ENCODE results near the gene GABRB1.

Gene GABRB1

GRCh38 chr4:47061435-47061834 lies 30.1 kb downstream of the GABRB1 start:
- H3K4me1 ChIP-seq (ENCODE audit: insufficient read depth, insufficient read length): no peaks in the 10 kb centered on the region
- H3K27me3 ChIP-seq (ENCODE audit: insufficient read depth, insufficient read length): no peaks in the 10 kb centered on the region
- DNase-seq (ENCODE audit: low read depth, low spot score): no peak
- TF ChIP-seq YY1 (IDR thresholded peaks at IDR 0.05; ENCODE audit: insufficient read depth, insufficient read length) (no peak), ZNF274 (IDR thresholded peaks at IDR 0.05; ENCODE audit: low read depth, low read length) (no peak)
- no peak overlapping the region for H3K9ac ChIP-seq (ENCODE audit: insufficient read length, low read depth)
- H3K36me3 ChIP-seq (ENCODE audit: insufficient read depth, insufficient read length, low read length): no peaks in the 10 kb centered on the region
- no peak overlapping the region for H3K4me3 ChIP-seq (ENCODE audit: insufficient read length, low read depth)
- H3K9me3 ChIP-seq (ENCODE audit: insufficient read depth, low read length): no peaks in the 10 kb centered on the region

- DNase-seq (ENCODE audit: low read depth, low spot score): no peak
- no peaks in the 10 kb centered on the region for H3K9me3 ChIP-seq (ENCODE audit: insufficient read depth, low read length)
- H3K27me3 ChIP-seq (ENCODE audit: insufficient read depth, insufficient read length): no peaks in the 10 kb centered on the region
- H3K4me1 ChIP-seq (ENCODE audit: insufficient read depth, insufficient read length): no peaks in the 10 kb centered on the region
- H3K9ac ChIP-seq (ENCODE audit: insufficient read length, low read depth): no peak overlapping the region
- no peak overlapping the region for H3K4me3 ChIP-seq (ENCODE audit: insufficient read length, low read depth)
- H3K36me3 ChIP-seq (ENCODE audit: insufficient read depth, insufficient read length, low read length): no peaks in the 10 kb centered on the region
- TF ChIP-seq SUZ12 (IDR thresholded peaks at IDR 0.05; ENCODE audit: extremely low read depth, insufficient read depth, insufficient read length) (no peak), YY1 (IDR thresholded peaks at IDR 0.05; ENCODE audit: insufficient read depth, insufficient read length) (no peak), ZNF274 (IDR thresholded peaks at IDR 0.05; ENCODE audit: low read depth, low read length) (no peak)
Measured at GRCh38 chr4:47065051-47065481, 33.7 kb downstream of the GABRB1 start.

- TF ChIP-seq YY1 (IDR thresholded peaks at IDR 0.05; ENCODE audit: insufficient read depth, insufficient read length) (no peak), ZNF274 (IDR thresholded peaks at IDR 0.05; ENCODE audit: low read depth, low read length) (no peak), SUZ12 (IDR thresholded peaks at IDR 0.05; ENCODE audit: extremely low read depth, insufficient read depth, insufficient read length) (no peak)
- Histone ChIP-seq H3K36me3 (ENCODE audit: insufficient read depth, insufficient read length, low read length) (no peaks in the 10 kb centered on the region), H3K9ac (ENCODE audit: insufficient read length, low read depth) (no peak overlapping the region), H3K4me1 (ENCODE audit: insufficient read depth, insufficient read length) (no peaks in the 10 kb centered on the region), H3K27me3 (ENCODE audit: insufficient read depth, insufficient read length) (no peaks in the 10 kb centered on the region), H3K9me3 (ENCODE audit: insufficient read depth, low read length) (no peaks in the 10 kb centered on the region), H3K4me3 (ENCODE audit: insufficient read length, low read depth) (no peak overlapping the region)
- DNase-seq (ENCODE audit: low read depth, low spot score): no peak
Measured at GRCh38 chr4:47068986-47069385, 37.6 kb downstream of the GABRB1 start.

GRCh38 chr4:47071901-47072341 lies 40.6 kb downstream of the GABRB1 start:
- no peak overlapping the region for H3K9ac ChIP-seq (ENCODE audit: insufficient read length, low read depth)
- DNase-seq (ENCODE audit: low read depth, low spot score): no peak

GRCh38 chr4:47073647-47074046 lies 42.3 kb downstream of the GABRB1 start:
- Histone ChIP-seq H3K9ac (ENCODE audit: insufficient read length, low read depth) (no peak overlapping the region), H3K4me1 (ENCODE audit: insufficient read depth, insufficient read length) (no peaks in the 10 kb centered on the region), H3K9me3 (ENCODE audit: insufficient read depth, low read length) (no peaks in the 10 kb centered on the region), H3K4me3 (ENCODE audit: insufficient read length, low read depth) (no peak overlapping the region), H3K27me3 (ENCODE audit: insufficient read depth, insufficient read length) (no peaks in the 10 kb centered on the region), H3K36me3 (ENCODE audit: insufficient read depth, insufficient read length, low read length) (no peaks in the 10 kb centered on the region)
- DNase-seq (ENCODE audit: low read depth, low spot score): no peak
- TF ChIP-seq ZNF274 (IDR thresholded peaks at IDR 0.05; ENCODE audit: low read depth, low read length): no peak
- no peak for TF ChIP-seq SUZ12 (IDR thresholded peaks at IDR 0.05; ENCODE audit: extremely low read depth, insufficient read depth, insufficient read length)
- no peak for TF ChIP-seq YY1 (IDR thresholded peaks at IDR 0.05; ENCODE audit: insufficient read depth, insufficient read length)

More at GRCh38 chr4:47071901-47072341, 40.6 kb downstream of the GABRB1 start:
- H3K27me3 ChIP-seq (ENCODE audit: insufficient read depth, insufficient read length): no peaks in the 10 kb centered on the region
- no peak overlapping the region for H3K4me3 ChIP-seq (ENCODE audit: insufficient read length, low read depth)
- TF ChIP-seq YY1 (IDR thresholded peaks at IDR 0.05; ENCODE audit: insufficient read depth, insufficient read length) (no peak), SUZ12 (IDR thresholded peaks at IDR 0.05; ENCODE audit: extremely low read depth, insufficient read depth, insufficient read length) (no peak), ZNF274 (IDR thresholded peaks at IDR 0.05; ENCODE audit: low read depth, low read length) (no peak)
- no peaks in the 10 kb centered on the region for H3K36me3 ChIP-seq (ENCODE audit: insufficient read depth, insufficient read length, low read length)
- no peaks in the 10 kb centered on the region for H3K9me3 ChIP-seq (ENCODE audit: insufficient read depth, low read length)
- H3K4me1 ChIP-seq (ENCODE audit: insufficient read depth, insufficient read length): no peaks in the 10 kb centered on the region

- H3K36me3 ChIP-seq (ENCODE audit: insufficient read depth, insufficient read length, low read length): no peaks in the 10 kb centered on the region
- no peaks in the 10 kb centered on the region for H3K4me1 ChIP-seq (ENCODE audit: insufficient read depth, insufficient read length)
- no peaks in the 10 kb centered on the region for H3K9me3 ChIP-seq (ENCODE audit: insufficient read depth, low read length)
- H3K4me3 ChIP-seq (ENCODE audit: insufficient read length, low read depth): no peak overlapping the region
- no peak overlapping the region for H3K9ac ChIP-seq (ENCODE audit: insufficient read length, low read depth)
- TF ChIP-seq SUZ12 (IDR thresholded peaks at IDR 0.05; ENCODE audit: extremely low read depth, insufficient read depth, insufficient read length): no peak
- no peak for TF ChIP-seq YY1 (IDR thresholded peaks at IDR 0.05; ENCODE audit: insufficient read depth, insufficient read length)
- no peak for TF ChIP-seq ZNF274 (IDR thresholded peaks at IDR 0.05; ENCODE audit: low read depth, low read length)
- H3K27me3 ChIP-seq (ENCODE audit: insufficient read depth, insufficient read length): no peaks in the 10 kb centered on the region
- DNase-seq (ENCODE audit: low read depth, low spot score): no peak
Measured at GRCh38 chr4:47074816-47075215, 43.4 kb downstream of the GABRB1 start.

- Histone ChIP-seq H3K9me3 (ENCODE audit: insufficient read depth, low read length) (no peaks in the 10 kb centered on the region), H3K27me3 (ENCODE audit: insufficient read depth, insufficient read length) (no peaks in the 10 kb centered on the region), H3K4me1 (ENCODE audit: insufficient read depth, insufficient read length) (no peaks in the 10 kb centered on the region), H3K4me3 (ENCODE audit: insufficient read length, low read depth) (no peak overlapping the region), H3K36me3 (ENCODE audit: insufficient read depth, insufficient read length, low read length) (no peaks in the 10 kb centered on the region), H3K9ac (ENCODE audit: insufficient read length, low read depth) (no peak overlapping the region)
- DNase-seq (ENCODE audit: low read depth, low spot score): no peak
- TF ChIP-seq SUZ12 (IDR thresholded peaks at IDR 0.05; ENCODE audit: extremely low read depth, insufficient read depth, insufficient read length) (no peak), YY1 (IDR thresholded peaks at IDR 0.05; ENCODE audit: insufficient read depth, insufficient read length) (no peak), ZNF274 (IDR thresholded peaks at IDR 0.05; ENCODE audit: low read depth, low read length) (no peak)
Measured at GRCh38 chr4:47075262-47075661, 43.9 kb downstream of the GABRB1 start.
